ENCODE measurements around the gene SWAP70.

The SWAP70 gene

DNA sequence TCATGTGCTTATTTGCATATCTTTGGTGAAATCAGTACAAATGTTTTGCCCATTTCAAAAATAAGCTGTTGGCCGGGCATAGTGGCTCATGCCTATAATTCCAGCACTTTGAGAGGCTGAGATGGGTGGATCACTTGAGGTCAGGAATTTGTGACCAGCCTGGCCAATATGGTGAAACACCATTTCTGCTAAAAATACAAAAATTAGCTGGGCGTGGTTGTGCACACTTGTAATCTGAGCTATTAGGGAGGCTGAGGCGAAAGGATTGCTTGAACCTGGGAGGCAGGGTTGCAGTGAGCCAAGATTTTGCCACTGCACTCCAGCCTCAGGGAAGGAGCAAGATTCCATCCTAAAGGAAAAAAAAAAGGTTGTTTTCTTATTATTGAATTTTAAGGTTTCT is 136.0 kb downstream of the SWAP70 start:
- in situ Hi-C loops (cut with HindIII; ENCODE audit: low sequenced_read_pairs), result no loop called here

- in situ Hi-C loops (cut with HindIII; ENCODE audit: low sequenced_read_pairs), result no loop called here
These were observed 138.5 kb downstream of the SWAP70 start for GRCh38 chr11:9802291-9802861.
